GM20431 (cell line): ENCODE measurements around the gene CACNA2D4.

Experiments
- in situ Hi-C: fragments of 300-500 bp; cut with MseI, MboI; formaldehyde crosslinking; loops from one replicate; pipeline ENCODE4 v1.15.0; 2020; ENCODE audit warnings: low sequenced_read_pairs; ENCODE audit not compliant: unreplicated experiment

CACNA2D4 gene

GRCh38 chr12:1796515-1797010 is 121.9 kb downstream of the CACNA2D4 start:
- in situ Hi-C loops = loop anchor here (5.0 kb wide), 1 partner anchor 141 kb away; no protein-coding TSS in a partner anchor

- in situ Hi-C loops = loop anchor here (5.0 kb wide), 1 partner anchor 141 kb away; no protein-coding TSS in a partner anchor
Measured at GRCh38 chr12:1795785-1796514, 122.5 kb downstream of the CACNA2D4 start.

GRCh38 chr12:1795221-1795784 is 123.1 kb downstream of the CACNA2D4 start:
- in situ Hi-C loops = loop anchor here (5.0 kb wide), 1 partner anchor 142 kb away; no protein-coding TSS in a partner anchor

- in situ Hi-C loops = loop anchor here (5.0 kb wide), 1 partner anchor 143 kb away; no protein-coding TSS in a partner anchor
Measured at GRCh38 chr12:1794440-1795090, 123.9 kb downstream of the CACNA2D4 start.

- in situ Hi-C loops = no loop called here
Measured at GRCh38 chr12:1793426-1794210, 124.8 kb downstream of the CACNA2D4 start.

- in situ Hi-C loops = no loop called here
Measured at GRCh38 chr12:1792406-1792805, 126.0 kb downstream of the CACNA2D4 start.

GRCh38 chr12:1791104-1791841 is 127.2 kb downstream of the CACNA2D4 start:
- in situ Hi-C loops = no loop called here

- in situ Hi-C loops = no loop called here
Measured at GRCh38 chr12:1790444-1790843, 128.0 kb downstream of the CACNA2D4 start.

- in situ Hi-C loops = loop anchor here (5.0 kb wide), 1 partner anchor 140 kb away; no protein-coding TSS in a partner anchor
Measured at GRCh38 chr12:1787714-1788113, 130.7 kb downstream of the CACNA2D4 start.

- in situ Hi-C loops = no loop called here
Measured at GRCh38 chr12:1782215-1782614, 136.2 kb downstream of the CACNA2D4 start.

GRCh38 chr12:1781772-1782171 is 136.7 kb downstream of the CACNA2D4 start:
- in situ Hi-C loops = no loop called here

GRCh38 chr12:1779783-1780182 is 138.7 kb downstream of the CACNA2D4 start:
- in situ Hi-C loops = no loop called here

GRCh38 chr12:1778911-1779310 is 139.5 kb downstream of the CACNA2D4 start:
- in situ Hi-C loops = no loop called here

GRCh38 chr12:1777798-1778197 is 140.7 kb downstream of the CACNA2D4 start:
- in situ Hi-C loops = no loop called here

GRCh38 chr12:1776170-1776921 is 142.1 kb downstream of the CACNA2D4 start:
- in situ Hi-C loops = no loop called here

- in situ Hi-C loops = no loop called here
Measured at GRCh38 chr12:1773937-1774655, 144.4 kb downstream of the CACNA2D4 start.

- in situ Hi-C loops = no loop called here
Measured at GRCh38 chr12:1769809-1770494, 148.5 kb downstream of the CACNA2D4 start.

GRCh38 chr12:1768615-1769014 is 149.8 kb downstream of the CACNA2D4 start:
- in situ Hi-C loops = no loop called here
